ENCODE results near the gene GPR26. TPM values are rescaled to one million over a fixed set of nuclear protein-coding genes. Genes with fewer than 3 reads are reported as not detected.

Gene GPR26
- total and polyA plus RNA-seq, 9 donors: 0.10 TPM; not detected in 8

- H3K27me3 ChIP-seq (ENCODE audit: control insufficient read depth, insufficient read depth, low read length): peaks cover 10% of the 10 kb centered on the region
- H3K27ac ChIP-seq (ENCODE audit: low read length): no peak overlapping the region
- H3K4me1 ChIP-seq (ENCODE audit: control insufficient read depth, insufficient read depth, low read length): no peaks in the 10 kb centered on the region
- H3K36me3 ChIP-seq (ENCODE audit: control insufficient read depth, insufficient read depth, low read length): no peaks in the 10 kb centered on the region
- no CpG with 5 or more reads among the region's 6 CpGs for WGBS (ENCODE audit: insufficient coverage)
- H3K4me3 ChIP-seq (ENCODE audit: low read length): no peak overlapping the region
- H3K9me3 ChIP-seq (replicated peaks; ENCODE audit: control insufficient read depth, low read depth, low read length): no peaks in the 10 kb centered on the region
- DNase-seq: no peak
These were observed 21.1 kb upstream of the GPR26 start for GRCh38 chr10:123645016-123645415.

- WGBS (ENCODE audit: insufficient coverage): 74% methylated on average over 8 of the region's 10 CpGs
- peaks cover 13% of the 10 kb centered on the region for H3K27me3 ChIP-seq (ENCODE audit: control insufficient read depth, insufficient read depth, low read length)
These were observed 20.5 kb upstream of the GPR26 start for GRCh38 chr10:123645615-123646014.

GRCh38 chr10:123648595-123648994 is 17.6 kb upstream of the GPR26 start:
- no peak for DNase-seq
- 30% methylated on average over 2 of the region's 2 CpGs for WGBS (ENCODE audit: insufficient coverage)
- H3K27me3 ChIP-seq (ENCODE audit: control insufficient read depth, insufficient read depth, low read length): peaks cover 5% of the 10 kb centered on the region
- no peak overlapping the region for H3K27ac ChIP-seq (ENCODE audit: low read length)
- no peaks in the 10 kb centered on the region for H3K9me3 ChIP-seq (replicated peaks; ENCODE audit: control insufficient read depth, low read depth, low read length)
- no peaks in the 10 kb centered on the region for H3K4me1 ChIP-seq (ENCODE audit: control insufficient read depth, insufficient read depth, low read length)
- H3K36me3 ChIP-seq (ENCODE audit: control insufficient read depth, insufficient read depth, low read length): no peaks in the 10 kb centered on the region
- H3K4me3 ChIP-seq (ENCODE audit: low read length): no peak overlapping the region

More at GRCh38 chr10:123645615-123646014, 20.5 kb upstream of the GPR26 start:
- Histone ChIP-seq H3K36me3 (ENCODE audit: control insufficient read depth, insufficient read depth, low read length) (no peaks in the 10 kb centered on the region), H3K9me3 (replicated peaks; ENCODE audit: control insufficient read depth, low read depth, low read length) (no peaks in the 10 kb centered on the region), H3K4me1 (ENCODE audit: control insufficient read depth, insufficient read depth, low read length) (no peaks in the 10 kb centered on the region), H3K27ac (ENCODE audit: low read length) (no peak overlapping the region), H3K4me3 (ENCODE audit: low read length) (no peak overlapping the region)
- DNase-seq: no peak

- no peak overlapping the region for H3K27ac ChIP-seq (ENCODE audit: low read length)
- H3K36me3 ChIP-seq (ENCODE audit: control insufficient read depth, insufficient read depth, low read length): no peaks in the 10 kb centered on the region
- no peaks in the 10 kb centered on the region for H3K4me1 ChIP-seq (ENCODE audit: control insufficient read depth, insufficient read depth, low read length)
- no peaks in the 10 kb centered on the region for H3K9me3 ChIP-seq (replicated peaks; ENCODE audit: control insufficient read depth, low read depth, low read length)
- DNase-seq: no peak
- H3K27me3 ChIP-seq (ENCODE audit: control insufficient read depth, insufficient read depth, low read length): peaks cover 5% of the 10 kb centered on the region
- 64% methylated on average over 2 of the region's 4 CpGs for WGBS (ENCODE audit: insufficient coverage)
- no peak overlapping the region for H3K4me3 ChIP-seq (ENCODE audit: low read length)
These were observed 16.5 kb upstream of the GPR26 start for GRCh38 chr10:123649676-123650075.

- Histone ChIP-seq H3K4me3 (ENCODE audit: low read length) (no peak overlapping the region), H3K9me3 (replicated peaks; ENCODE audit: control insufficient read depth, low read depth, low read length) (no peaks in the 10 kb centered on the region), H3K27ac (ENCODE audit: low read length) (no peak overlapping the region), H3K36me3 (ENCODE audit: control insufficient read depth, insufficient read depth, low read length) (no peaks in the 10 kb centered on the region), H3K4me1 (ENCODE audit: control insufficient read depth, insufficient read depth, low read length) (no peaks in the 10 kb centered on the region), H3K27me3 (ENCODE audit: control insufficient read depth, insufficient read depth, low read length) (peaks cover 5% of the 10 kb centered on the region)
- DNase-seq: no peak
- WGBS (ENCODE audit: insufficient coverage): 84% methylated on average over 4 of the region's 6 CpGs
These were observed 14.6 kb upstream of the GPR26 start for GRCh38 chr10:123651421-123652047.

GRCh38 chr10:123655751-123656150 is 10.4 kb upstream of the GPR26 start:
- no peaks in the 10 kb centered on the region for H3K9me3 ChIP-seq (replicated peaks; ENCODE audit: control insufficient read depth, low read depth, low read length)
- H3K27ac ChIP-seq (ENCODE audit: low read length): no peak overlapping the region
- H3K27me3 ChIP-seq (ENCODE audit: control insufficient read depth, insufficient read depth, low read length): no peaks in the 10 kb centered on the region
- H3K36me3 ChIP-seq (ENCODE audit: control insufficient read depth, insufficient read depth, low read length): no peaks in the 10 kb centered on the region
- H3K4me3 ChIP-seq (ENCODE audit: low read length): no peak overlapping the region
- H3K4me1 ChIP-seq (ENCODE audit: control insufficient read depth, insufficient read depth, low read length): no peaks in the 10 kb centered on the region
- DNase-seq: no peak
- WGBS (ENCODE audit: insufficient coverage): 20% methylated on average over 1 of the region's 2 CpGs

- Histone ChIP-seq H3K27ac (ENCODE audit: low read length) (no peak overlapping the region), H3K36me3 (ENCODE audit: control insufficient read depth, insufficient read depth, low read length) (no peaks in the 10 kb centered on the region), H3K4me3 (ENCODE audit: low read length) (no peak overlapping the region), H3K4me1 (ENCODE audit: control insufficient read depth, insufficient read depth, low read length) (no peaks in the 10 kb centered on the region), H3K9me3 (replicated peaks; ENCODE audit: control insufficient read depth, low read depth, low read length) (no peaks in the 10 kb centered on the region), H3K27me3 (ENCODE audit: control insufficient read depth, insufficient read depth, low read length) (peaks cover 41% of the 10 kb centered on the region)
- no peak for DNase-seq
- no CpG with 5 or more reads among the region's 3 CpGs for WGBS (ENCODE audit: insufficient coverage)
These were observed 2.6 kb upstream of the GPR26 start for GRCh38 chr10:123663522-123663921.

- H3K4me1 ChIP-seq (ENCODE audit: control insufficient read depth, insufficient read depth, low read length): no peaks in the 10 kb centered on the region
- 3% methylated on average over 44 of the region's 47 CpGs for WGBS (ENCODE audit: insufficient coverage)
- H3K9me3 ChIP-seq (replicated peaks; ENCODE audit: control insufficient read depth, low read depth, low read length): no peaks in the 10 kb centered on the region
- H3K4me3 ChIP-seq (ENCODE audit: low read length): no peak overlapping the region
- no peak overlapping the region for H3K27ac ChIP-seq (ENCODE audit: low read length)
- H3K36me3 ChIP-seq (ENCODE audit: control insufficient read depth, insufficient read depth, low read length): no peaks in the 10 kb centered on the region
- DNase-seq: no peak
- H3K27me3 ChIP-seq (ENCODE audit: control insufficient read depth, insufficient read depth, low read length): peaks cover 55% of the 10 kb centered on the region
These were observed 466 bp upstream of the GPR26 start for GRCh38 chr10:123665491-123666286.

GRCh38 chr10:123669886-123670285 is 3.7 kb downstream of the GPR26 start:
- no peaks in the 10 kb centered on the region for H3K9me3 ChIP-seq (replicated peaks; ENCODE audit: control insufficient read depth, low read depth, low read length)

GRCh38 chr10:123673198-123673597 is 7.0 kb downstream of the GPR26 start:
- peaks cover 23% of the 10 kb centered on the region for H3K27me3 ChIP-seq (ENCODE audit: control insufficient read depth, insufficient read depth, low read length)
- no peaks in the 10 kb centered on the region for H3K36me3 ChIP-seq (ENCODE audit: control insufficient read depth, insufficient read depth, low read length)
- no peak overlapping the region for H3K27ac ChIP-seq (ENCODE audit: low read length)
- no peaks in the 10 kb centered on the region for H3K9me3 ChIP-seq (replicated peaks; ENCODE audit: control insufficient read depth, low read depth, low read length)
- H3K4me3 ChIP-seq (ENCODE audit: low read length): no peak overlapping the region
- no peaks in the 10 kb centered on the region for H3K4me1 ChIP-seq (ENCODE audit: control insufficient read depth, insufficient read depth, low read length)
- WGBS (ENCODE audit: insufficient coverage): 67% methylated on average over 1 of the region's 1 CpG
- DNase-seq: no peak

More at GRCh38 chr10:123669886-123670285, 3.7 kb downstream of the GPR26 start:
- H3K27ac ChIP-seq (ENCODE audit: low read length): no peak overlapping the region
- no peaks in the 10 kb centered on the region for H3K36me3 ChIP-seq (ENCODE audit: control insufficient read depth, insufficient read depth, low read length)
- peaks cover 50% of the 10 kb centered on the region for H3K27me3 ChIP-seq (ENCODE audit: control insufficient read depth, insufficient read depth, low read length)
- H3K4me3 ChIP-seq (ENCODE audit: low read length): no peak overlapping the region
- no peaks in the 10 kb centered on the region for H3K4me1 ChIP-seq (ENCODE audit: control insufficient read depth, insufficient read depth, low read length)
- no peak for DNase-seq

All from muscle of leg (tissue), 11 donors.